Stimulated activated CD4-positive, alpha-beta T cell treated with anti-CD3 and anti-CD28 coated beads, Interleukin-1b, Interleukin-23, amount 100 ng/mL, for 1 hour (primary cell): ENCODE results near the gene CFAP61.

Experiments used
- DNase-seq, 2 donors: peaks; one replicate each; pipeline ENCODE4 v3.0.0-alpha.2; 2020; ENCODE audit warnings: low read depth in 2 of 2

The CFAP61 gene

DNA sequence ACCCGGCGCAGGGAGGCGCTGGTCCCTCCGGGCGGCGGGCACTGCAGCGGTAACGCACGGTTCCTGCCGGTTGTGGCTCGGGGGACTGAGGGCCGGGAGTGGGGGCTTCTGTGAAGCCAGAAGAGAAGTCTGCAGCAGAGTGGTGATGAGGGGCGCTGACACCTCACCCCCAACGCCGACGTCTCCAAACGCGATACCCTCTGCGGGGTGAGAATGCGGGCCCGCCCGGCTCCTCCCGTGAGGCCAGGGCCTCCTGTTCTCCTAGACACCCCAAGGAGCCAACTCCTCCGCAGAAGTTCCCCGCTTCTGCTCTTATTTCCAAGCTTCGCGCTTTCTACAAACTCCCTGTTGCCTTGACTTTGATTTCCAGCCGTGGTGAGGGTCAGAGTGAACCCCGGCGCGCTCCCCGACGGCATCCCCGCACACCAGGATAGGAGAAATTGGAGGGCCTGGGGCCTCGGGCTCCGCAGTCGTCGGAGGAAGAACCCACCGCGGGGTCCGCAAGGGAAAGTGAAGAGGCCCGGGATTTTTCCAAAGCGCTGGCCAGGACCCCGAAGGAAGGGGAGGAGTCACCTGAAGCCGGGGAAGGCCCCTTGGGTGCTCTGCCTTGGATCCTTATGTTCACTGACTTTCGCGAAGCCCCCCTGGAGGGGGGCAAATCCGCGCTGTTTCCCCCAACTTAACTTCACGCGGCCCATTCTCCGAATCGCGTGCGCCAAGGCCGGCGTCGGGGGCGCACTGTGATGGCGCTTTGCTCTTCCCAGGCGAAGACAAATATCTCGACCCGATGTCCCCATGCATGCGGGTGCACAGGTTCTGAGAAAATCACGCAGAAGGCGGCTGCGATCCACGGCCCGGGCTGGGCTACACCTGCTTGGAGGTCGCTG lies 312.5 kb downstream of the CFAP61 start:
- no peak for DNase-seq

GRCh38 chr20:20365480-20366161 lies 313.3 kb downstream of the CFAP61 start:
- no peak for DNase-seq

- no peak for DNase-seq
These were observed 314.2 kb downstream of the CFAP61 start for GRCh38 chr20:20366551-20366875.

DNA sequence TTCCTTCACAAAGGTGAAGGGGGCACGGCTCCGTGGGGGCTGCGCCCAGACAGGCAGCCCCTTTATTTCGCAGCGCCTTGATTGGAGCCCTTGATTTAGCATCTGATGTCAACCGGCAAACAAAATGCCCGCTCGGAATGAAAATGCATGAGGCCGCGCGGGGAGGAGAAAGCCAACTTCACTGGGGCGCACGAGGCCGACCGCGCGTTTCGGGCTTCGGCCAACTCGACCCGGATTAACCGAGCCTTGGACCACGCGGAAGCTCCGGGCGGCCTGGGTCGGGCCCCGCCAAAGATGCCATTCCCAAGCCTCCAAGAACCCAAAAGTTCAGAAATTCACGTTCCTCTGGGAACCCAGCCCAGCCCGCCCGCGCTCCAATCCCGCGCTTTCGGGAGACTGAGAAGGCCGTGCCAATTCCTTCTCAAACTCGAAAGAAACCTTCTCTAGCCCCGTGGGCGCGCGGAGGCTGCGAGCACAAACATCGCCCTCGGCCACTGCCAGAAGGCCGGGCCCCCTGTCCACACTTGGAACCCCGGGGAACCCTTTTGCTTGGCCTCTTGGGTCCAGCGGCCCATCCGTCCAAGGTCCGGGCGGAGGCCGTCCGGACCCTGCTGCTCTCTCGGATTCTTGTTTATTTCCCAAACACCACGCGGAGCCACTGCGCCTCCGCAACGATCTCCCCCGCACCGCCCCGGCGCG lies 314.7 kb downstream of the CFAP61 start:
- DNase-seq: no peak

- no peak for DNase-seq
These were observed 315.5 kb downstream of the CFAP61 start, which contains the start of gene INSM1 for GRCh38 chr20:20367575-20368417. Gene INSM1, plus strand, starts transcription at chr20:20368104. Its CDS starts 164 bp downstream, at chr20:20368268.

- DNase-seq: no peak
These were observed 316.3 kb downstream of the CFAP61 start for GRCh38 chr20:20368418-20369249.

- no peak for DNase-seq
These were observed 317.1 kb downstream of the CFAP61 start for GRCh38 chr20:20369250-20370093.

- no peak for DNase-seq
These were observed 317.8 kb downstream of the CFAP61 start for GRCh38 chr20:20370094-20370575.

- DNase-seq: no peak
These were observed 318.8 kb downstream of the CFAP61 start for GRCh38 chr20:20371083-20371482.

- no peak for DNase-seq
These were observed 319.3 kb downstream of the CFAP61 start for GRCh38 chr20:20371681-20372080.

DNA sequence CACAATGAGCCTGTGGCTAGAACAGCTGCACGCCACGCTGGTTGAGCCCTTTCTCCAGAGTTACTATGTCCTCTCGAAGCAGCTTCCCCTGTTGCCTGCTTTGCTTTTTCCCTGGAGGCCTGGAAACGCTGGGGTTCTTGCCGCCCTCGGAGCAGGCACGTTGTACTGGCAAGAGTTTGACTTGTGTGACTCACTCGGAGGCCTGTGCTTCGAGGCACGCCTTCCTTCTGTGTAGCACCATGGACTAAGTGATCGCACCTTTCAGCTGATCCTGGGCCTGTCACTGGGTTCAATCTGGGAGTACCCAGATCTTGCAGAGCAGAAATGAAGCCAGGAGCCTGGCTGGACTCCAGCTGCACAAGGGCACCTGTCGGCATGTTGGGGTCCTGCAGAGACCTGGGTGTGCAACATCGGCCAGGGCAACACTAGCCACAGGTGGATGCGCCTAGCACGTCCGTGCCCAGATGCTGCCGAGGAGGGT lies 320.8 kb downstream of the CFAP61 start:
- DNase-seq: no peak

DNA sequence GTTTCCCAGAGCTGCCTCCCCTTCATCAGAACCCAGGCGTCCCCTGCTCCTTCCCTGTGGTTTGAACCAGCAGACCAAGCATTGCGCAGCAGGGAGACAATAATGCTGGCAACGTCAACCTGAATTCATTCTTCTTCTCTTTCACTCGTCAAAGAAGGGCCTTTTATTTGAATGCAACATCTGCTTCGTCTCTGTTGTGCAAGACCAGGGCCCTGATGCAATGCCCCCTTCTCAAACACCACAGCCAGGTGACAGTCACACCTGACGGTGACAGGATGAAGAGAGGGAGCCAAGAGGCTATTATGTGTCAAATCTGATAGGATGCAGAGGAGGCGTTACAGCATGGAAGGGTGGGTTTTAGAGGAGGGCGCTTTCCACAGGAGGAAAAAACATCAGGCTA lies 323.5 kb downstream of the CFAP61 start:
- no peak for DNase-seq

DNA sequence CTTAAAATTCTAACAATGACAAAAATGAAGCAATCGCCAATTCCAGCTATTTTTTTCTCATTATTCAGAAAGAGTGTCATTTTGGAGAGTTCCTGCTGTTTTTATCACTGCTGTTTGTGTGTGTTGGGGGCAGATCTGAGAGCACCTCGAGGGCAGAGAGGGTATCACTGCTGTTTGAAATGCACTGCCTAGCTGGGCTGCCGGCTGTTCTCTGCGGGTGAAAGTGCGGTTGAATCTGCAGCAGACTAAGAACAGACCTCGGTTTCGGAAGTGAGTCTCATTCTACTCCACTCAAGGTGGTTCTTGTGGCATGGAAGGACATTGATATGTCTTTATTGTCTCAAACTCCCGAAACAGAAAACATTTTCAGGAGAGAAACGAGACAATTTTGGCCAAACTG lies 333.9 kb downstream of the CFAP61 start:
- no peak for DNase-seq

DNA sequence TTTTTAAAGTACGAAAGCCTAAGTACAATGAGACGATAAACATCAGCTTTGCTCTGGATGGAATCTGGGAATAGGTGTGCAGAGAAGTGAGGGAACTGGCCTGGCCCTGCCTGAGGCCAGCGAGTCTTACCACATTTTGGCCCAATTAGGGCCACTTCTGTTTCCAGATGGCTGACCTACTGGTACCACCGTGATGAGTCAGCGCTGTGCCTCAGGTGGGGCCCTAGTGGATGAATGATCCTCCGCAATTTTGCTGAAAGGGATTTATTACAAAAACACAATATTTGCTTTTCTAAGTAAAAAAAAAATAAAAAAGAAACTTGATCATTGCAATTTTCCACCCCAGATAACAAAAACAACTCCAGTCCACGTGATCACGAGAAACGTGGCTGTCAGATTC lies 338.1 kb downstream of the CFAP61 start:
- no peak for DNase-seq

DNA sequence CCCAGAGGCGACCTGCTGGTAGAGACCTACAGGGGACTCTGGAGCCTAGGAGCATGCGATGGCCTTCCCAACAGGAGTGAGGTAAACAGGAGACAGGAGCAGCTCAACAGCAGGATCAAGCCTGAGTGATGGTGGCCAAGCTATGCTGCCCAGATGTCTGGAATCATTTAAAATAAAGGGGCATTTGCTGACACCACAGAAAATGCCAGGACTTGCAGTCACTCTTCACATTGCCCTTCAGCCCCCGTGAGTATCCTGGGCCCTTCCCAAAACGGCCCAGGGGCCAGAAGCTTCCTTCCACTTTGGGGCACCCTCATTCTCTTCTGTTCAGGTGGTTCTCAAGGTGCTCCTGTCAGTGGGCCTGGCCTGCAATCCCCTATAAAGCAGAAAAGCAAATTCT lies 338.8 kb downstream of the CFAP61 start:
- DNase-seq: no peak

DNA sequence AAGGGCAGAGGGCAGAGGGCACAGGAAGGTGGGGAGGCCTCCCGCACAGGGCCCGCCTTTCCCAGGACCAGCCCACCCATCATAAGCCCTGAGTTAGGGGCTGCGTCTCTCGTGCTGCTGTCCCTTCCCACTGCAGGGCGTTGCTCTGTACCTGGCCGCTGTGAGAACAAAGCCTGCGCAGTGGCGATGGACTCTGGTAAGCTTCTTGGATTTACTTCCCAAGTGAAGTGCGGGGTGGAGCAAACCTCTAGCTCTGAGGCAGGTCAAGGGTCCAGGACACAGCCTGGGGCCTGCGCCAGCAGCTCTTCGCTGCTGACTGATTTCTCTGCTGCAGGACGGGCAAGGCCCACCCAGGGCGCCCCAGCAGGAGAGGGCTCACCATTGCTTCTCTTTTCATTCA lies 339.4 kb downstream of the CFAP61 start:
- DNase-seq: no peak

DNA sequence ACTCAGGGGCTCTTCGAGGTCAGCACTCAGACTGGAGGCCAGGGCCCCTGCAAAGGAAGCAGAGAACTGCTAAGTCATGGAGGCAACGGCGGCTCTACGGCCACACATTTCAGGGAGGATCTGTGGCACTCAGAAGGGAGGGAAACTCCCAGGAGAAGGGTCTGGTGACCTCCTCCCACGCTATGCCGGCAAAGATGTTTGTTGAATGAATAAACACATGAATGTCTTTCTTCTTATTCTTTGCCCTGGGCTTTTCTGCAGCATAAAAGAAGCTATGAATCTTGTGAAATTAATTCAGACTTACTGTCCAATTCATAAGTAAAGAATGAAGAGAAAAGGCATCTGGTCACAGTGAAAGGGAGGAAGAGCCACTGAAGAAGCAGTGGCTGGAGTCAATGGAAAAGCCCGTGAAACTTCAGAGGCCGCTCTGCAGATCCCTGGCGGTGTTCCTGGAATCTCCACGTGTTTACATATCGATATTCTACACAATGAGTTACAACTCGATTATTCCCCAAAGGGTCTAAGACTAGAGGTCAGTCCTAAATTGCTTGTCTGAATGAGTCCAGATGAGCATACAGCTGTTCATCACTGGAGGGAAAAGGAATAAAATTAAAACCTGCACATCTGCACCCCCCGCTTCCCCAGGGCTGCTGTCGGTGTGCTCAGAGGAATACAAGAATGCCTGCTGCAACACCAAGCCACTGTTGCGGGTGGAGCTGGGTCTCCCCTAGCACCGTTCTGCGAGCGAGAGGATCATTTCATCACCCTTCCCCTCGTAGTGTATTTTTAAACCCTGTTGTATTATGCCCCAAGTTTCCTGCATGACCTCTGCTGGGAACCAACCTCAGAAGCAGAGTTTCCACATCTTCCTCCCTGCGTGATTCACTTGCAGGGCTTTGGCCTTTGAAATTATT lies 341.1 kb downstream of the CFAP61 start:
- DNase-seq: no peak

DNA sequence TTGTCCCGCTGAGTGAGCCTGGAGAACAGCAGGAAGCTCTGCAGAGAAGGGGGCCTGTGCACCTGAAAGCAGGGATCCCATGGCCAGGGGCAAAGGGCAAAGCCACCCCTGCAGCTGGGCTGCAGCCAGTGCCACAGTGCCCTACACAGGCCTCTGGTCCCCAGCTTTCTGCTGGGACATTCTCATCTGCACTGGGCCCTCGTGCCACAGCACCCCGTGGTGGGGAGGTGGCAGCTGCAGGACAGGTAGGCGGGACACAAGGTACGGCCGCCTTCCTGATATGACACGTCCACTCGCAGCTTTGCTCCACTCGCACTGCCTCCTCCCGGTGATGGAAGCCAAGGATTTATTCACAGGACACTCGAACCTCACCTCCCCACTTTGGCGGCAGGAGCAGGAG lies 342.8 kb downstream of the CFAP61 start:
- DNase-seq: no peak
